Measurements from ENCODE around the gene SWSAP1.
A peak's percentile ranks its signal among the peaks of the same experiment; 100 is the strongest.
"Not testable (repeated sequence)": the region's sequence is repeated elsewhere in the genome, so short reads cannot be mapped to it uniquely, and the experiment has no call there.

Gene SWSAP1

GRCh38 chr19:11379269-11379845 is 4.9 kb downstream of the SWSAP1 start:
- not testable (repeated sequence) for DNase-seq (ENCODE audit: low spot score)

- no peak for DNase-seq (ENCODE audit: low spot score)
Observed at GRCh38 chr19:11379857-11380350, 5.4 kb downstream of the SWSAP1 start.

DNA sequence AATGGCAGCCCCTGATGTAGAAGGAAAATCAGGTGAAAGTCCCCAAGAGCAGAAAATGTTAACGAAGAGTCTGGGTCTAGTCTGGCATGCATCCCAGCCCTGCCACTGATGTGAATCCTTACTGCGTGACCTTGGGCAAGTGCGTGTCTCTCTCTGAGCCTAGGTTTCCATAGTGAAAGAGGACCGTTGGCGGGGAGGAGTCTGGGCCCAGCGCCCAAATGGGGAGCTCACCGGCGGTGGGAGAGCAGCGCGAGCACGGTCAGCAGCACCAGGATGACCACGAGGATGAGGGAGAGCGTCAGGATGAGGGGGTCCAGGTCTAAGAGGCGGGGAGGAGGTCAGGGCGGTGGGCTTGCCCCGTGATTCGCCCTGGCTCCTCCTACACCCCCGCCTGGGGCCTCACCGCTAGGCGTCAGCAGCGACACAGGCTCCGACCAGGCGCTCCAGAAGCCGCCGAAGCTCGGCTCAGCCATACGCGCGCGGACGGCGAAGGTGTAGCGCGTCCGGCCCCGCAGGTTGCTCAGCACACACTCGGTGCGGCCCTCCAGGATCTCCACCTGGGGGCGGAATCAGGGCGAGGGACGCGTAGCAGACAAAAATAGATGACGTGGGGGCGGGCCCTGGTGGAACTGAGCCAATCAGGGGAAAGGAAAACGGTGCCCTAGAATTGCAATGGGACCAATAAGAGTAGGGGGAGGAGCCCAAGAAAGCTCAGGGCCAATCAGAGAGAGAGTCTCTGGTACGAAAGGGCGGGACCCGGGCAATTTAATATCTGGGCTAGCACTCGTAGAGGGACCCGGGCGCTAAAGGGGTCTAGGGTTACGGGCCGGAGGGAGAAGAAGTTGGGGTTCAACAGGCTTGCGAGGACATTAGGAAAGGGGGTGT is 6.4 kb downstream of the SWSAP1 start:
- DNase-seq (ENCODE audit: low spot score) = peak; percentile 97

DNA sequence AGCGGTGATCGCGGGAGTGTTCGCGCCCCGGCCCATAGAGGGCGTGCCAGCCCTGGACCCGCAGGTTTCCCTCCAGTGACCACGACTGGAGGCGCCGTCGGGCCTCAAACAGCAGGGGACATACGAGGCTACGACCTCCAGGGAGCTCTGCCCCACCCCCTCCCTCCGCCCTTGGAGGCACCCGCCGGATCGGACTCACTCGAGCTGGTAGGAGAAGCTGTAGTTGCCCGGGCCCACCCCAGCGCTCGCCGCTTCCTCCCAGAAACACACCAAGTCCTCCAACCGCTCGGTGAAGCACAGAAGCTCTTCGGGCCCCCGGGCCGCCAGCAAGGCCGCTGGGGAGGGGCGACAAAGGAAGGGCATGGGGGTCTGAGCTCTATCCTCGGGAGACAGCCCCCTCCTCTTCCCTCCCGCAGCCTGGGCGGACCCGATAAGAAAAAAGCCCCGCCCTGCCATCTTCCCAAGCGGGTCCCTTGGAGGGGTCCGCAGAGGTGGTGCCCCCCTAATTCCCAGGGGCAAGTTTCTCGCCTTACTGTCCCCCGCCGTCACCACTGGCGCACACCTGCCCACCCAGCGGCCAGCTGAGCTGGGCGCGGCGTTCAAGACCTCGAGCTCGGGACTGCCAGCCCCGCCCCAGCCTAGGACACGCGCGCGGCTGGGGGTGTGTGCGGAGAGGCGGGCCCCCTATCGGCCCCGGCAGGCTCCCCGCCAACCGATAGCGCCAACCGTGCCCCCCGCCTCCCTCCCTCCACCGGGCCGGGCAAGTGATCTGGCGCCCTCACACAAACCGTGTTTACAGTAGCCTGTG is 8.6 kb downstream of the SWSAP1 start:
- DNase-seq (ENCODE audit: low spot score) = peak; percentile 66

GRCh38 chr19:11383706-11384048 is 9.2 kb downstream of the SWSAP1 start:
- DNase-seq (ENCODE audit: low spot score) = no peak

DNA sequence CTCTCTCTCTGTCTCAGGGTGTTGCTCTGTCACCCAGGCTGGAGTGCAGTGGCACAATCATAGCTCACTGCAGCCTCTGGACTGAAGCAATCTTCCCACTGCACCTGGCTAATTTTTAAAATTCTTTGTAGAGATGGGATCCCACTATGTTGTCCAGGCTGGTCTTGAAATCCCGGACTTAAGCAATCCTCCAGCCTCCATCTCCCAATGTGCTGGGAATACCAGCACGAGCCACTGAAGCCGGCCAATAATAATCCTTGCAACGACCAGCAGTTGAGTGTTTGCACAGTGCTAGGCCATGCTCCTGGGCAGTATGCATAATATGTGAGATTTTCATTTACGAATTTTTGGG is 10.3 kb downstream of the SWSAP1 start:
- DNase-seq (ENCODE audit: low spot score) = no peak

DNA sequence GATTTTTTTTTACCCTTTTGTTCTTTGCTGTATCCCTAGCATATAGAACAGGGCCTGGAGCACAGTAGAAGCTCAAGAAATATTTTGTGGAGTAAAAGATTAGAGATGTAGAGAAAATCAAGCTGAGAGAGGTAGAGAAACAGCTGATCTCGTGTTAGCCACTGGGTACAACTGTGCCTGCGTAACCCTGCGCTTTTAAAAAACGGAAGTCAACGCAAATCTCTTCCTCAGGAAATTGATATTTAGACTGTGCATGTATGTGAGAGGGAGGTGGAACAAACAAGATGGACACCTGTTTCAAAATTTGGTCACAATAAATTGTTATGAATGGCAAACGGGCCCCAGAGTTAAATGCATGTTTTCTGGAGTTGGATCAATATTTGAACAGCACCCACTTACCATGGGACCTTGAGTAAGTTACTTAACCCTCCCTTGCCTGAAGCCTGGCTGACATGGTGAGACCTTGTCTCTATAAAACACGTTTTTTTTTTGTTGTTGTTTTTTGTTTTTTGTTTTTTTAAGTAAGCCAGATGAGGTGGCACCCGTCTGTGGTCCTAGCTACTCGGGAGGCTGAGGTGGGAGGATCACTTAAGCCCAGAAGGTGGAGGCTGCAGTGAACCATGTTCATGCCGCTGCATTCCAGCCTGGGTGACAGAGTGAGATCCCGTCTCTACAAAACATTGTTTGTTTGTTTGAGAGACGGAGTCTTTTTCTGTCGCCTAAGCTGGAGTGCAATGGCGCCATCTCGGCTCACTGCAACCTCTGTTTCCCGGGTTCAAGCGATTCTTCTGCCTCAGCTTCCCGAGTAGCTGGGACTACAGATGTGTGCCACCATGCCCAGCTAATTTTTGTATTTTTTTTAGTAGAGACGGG is 12.9 kb downstream of the SWSAP1 start:
- no peak for DNase-seq (ENCODE audit: low spot score)

- DNase-seq (ENCODE audit: low spot score) = no peak
Observed at GRCh38 chr19:11390359-11390758, 15.9 kb downstream of the SWSAP1 start.

DNA sequence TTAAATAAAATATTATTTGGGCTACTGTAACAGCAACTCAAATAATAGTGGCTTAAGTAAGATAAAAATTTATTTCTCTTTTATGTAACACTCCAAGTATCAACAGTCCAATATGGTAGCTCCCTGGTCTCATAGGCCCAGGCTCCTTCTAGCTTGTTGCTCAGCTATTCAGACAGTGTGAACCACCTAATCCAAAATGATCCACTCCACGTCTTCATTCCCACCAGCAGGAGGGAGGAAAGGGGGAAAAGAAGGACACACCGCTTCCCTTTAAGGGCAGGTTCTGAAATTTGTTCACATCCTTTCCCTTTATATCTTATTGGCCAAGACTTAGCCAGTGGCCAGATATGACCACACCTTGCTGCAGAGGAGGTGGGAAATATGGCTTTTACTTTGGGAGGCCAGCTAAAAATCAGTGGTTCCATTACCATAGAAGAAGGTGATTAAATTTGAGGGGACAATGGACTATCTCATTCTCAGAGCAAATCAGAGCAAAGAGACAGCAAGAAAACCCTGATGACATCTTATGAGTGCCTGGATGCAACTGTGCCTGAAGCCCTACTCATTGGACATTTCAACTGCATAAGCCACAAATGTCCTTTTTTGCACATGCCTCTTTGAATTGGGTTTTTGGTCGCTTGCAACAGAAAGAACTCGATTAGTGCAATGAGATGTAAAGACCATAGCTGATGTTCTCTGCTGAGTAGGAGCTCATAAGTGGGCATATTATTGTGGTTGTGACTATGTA is 16.6 kb downstream of the SWSAP1 start:
- no peak for DNase-seq (ENCODE audit: low spot score)

- DNase-seq (ENCODE audit: low spot score) = no peak
Observed at GRCh38 chr19:11397089-11397610, 22.7 kb downstream of the SWSAP1 start.

DNA sequence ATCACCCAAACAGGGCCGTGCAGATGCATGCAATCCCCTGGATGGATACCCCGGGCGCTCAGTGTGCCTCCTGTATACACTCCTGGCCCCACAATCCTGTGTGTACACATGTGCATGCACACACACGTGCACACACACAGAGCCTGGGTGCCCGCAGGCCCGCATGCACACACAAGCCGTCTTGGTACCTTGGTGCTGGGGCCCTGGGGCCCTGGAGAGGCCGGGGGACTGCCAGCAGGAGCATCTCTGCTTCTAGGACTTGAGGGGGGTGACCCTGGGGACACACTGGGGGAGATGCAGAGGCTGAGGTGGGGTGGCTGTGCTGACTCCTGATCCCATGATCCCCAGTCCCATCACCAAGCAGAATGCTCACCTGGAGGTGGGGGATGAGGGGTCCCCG is 25.2 kb downstream of the SWSAP1 start:
- no peak for DNase-seq (ENCODE audit: low spot score)

GRCh38 chr19:11400798-11401197 is 26.3 kb downstream of the SWSAP1 start:
- DNase-seq (ENCODE audit: low spot score) = no peak

DNA sequence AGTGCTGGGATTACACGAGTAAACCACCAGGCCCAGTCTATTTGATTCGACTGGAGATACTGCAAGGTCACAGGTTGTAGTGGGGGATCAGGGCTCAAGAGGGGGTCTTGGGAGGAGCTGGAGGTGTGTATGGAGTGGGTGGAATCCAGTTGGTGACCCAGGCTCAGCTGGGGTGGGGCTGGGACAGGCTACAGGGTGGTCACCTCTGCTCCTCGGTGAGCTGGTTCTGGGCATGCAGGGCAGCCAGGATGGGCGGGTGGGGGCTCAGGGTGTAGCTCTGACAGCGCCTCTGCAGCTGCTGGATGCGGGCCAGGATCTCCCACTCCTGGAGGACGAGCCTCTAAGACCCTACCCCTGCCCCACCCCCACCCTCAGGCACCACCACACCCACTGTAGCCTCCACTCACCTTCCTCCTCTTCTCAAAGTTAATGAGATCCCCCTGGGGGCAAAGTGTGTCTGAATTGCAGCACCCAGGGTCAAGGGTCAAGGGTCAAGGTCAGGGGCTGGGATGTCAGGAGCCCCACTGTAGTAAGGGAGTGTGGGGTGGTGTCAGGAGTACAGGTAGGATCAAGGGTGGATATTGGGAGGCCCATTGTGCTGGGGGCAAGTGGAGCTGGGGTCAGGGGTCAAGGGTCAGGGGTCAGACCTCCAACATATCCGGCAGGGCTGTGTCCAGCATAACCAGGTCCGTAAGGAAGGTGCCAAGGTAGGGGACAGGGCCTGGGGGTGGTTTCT is 27.5 kb downstream of the SWSAP1 start:
- DNase-seq (ENCODE audit: low spot score) = no peak

GRCh38 chr19:11404588-11405222 is 30.2 kb downstream of the SWSAP1 start:
- DNase-seq (ENCODE audit: low spot score) = no peak

GRCh38 chr19:11405846-11406643 is 31.6 kb downstream of the SWSAP1 start:
- DNase-seq (ENCODE audit: low spot score) = no peak

GRCh38 chr19:11406703-11407236 is 32.3 kb downstream of the SWSAP1 start:
- DNase-seq (ENCODE audit: low spot score) = not testable (repeated sequence)

GRCh38 chr19:11408591-11408990 is 34.1 kb downstream of the SWSAP1 start:
- no peak for DNase-seq (ENCODE audit: low spot score)

DNA sequence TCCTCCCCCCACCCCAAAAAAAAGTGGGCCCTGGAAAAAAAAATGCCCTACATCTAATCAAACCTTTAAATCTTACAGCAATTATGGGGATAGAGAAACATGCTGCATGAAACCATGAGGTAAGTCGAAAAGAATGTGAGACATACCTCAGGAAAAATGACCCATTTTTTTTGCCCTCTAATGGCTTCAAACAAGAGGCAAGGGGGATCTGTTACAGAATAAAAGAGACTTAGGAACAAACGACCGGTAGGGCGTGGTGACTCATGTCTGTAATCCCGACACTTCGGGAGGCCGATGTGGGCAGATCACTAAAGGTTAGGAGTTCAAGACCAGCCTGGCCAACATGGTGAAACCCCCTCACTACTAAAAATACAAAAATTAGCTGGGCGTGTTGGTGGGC is 36.2 kb downstream of the SWSAP1 start:
- no peak for DNase-seq (ENCODE audit: low spot score)

GRCh38 chr19:11414544-11414943 is 40.1 kb downstream of the SWSAP1 start:
- no peak for DNase-seq (ENCODE audit: low spot score)
